ENCODE results near the gene IPO4. TPM values are rescaled to one million over a fixed set of nuclear protein-coding genes. Genes with fewer than 3 reads are reported as not detected.

The IPO4 gene
- total and polyA plus RNA-seq, 4 donors: 13.6 to 32.9 (median 23.0) TPM

- no peak for TF ChIP-seq EGR1 (IDR thresholded peaks at IDR 0.05; ENCODE audit: low read depth in 2 of 2)
- TF ChIP-seq HNF4A (conservative IDR thresholded peaks at IDR 0.05): no peak
- TF ChIP-seq MAX (IDR thresholded peaks at IDR 0.05): no peak
- TF ChIP-seq ATF3 (IDR thresholded peaks at IDR 0.05): no peak
- no peak for TF ChIP-seq NR2F2 (IDR thresholded peaks at IDR 0.05)
- no peak for TF ChIP-seq TAF1 (conservative IDR thresholded peaks at IDR 0.05)
- no peak for TF ChIP-seq JUND (IDR thresholded peaks at IDR 0.05)
- TF ChIP-seq GABPA (IDR thresholded peaks at IDR 0.05 in 1 of 2, conservative IDR thresholded peaks at IDR 0.05 in 1 of 2): no peak
- TF ChIP-seq YY1 (IDR thresholded peaks at IDR 0.05): no peak
- no peak for TF ChIP-seq FOXA1 (IDR thresholded peaks at IDR 0.05)
- TF ChIP-seq ZBTB33 (IDR thresholded peaks at IDR 0.05): no peak
- no peak for TF ChIP-seq HNF4G (IDR thresholded peaks at IDR 0.05)
- TF ChIP-seq RXRA (IDR thresholded peaks at IDR 0.05): no peak
- TF ChIP-seq SP1 (IDR thresholded peaks at IDR 0.05): no peak
- TF ChIP-seq RAD21 (IDR thresholded peaks at IDR 0.05): no peak
Observed at GRCh38 chr14:24213866-24214662, 25.4 kb upstream of the IPO4 start.

GRCh38 chr14:24212924-24213865 lies 24.6 kb upstream of the IPO4 start, which contains the start of gene CHMP4A:
CHMP4A (minus strand) TSS chr14:24213488; CDS start chr14:24213439, 49 bp downstream.
- peaks cover 0 to 23% (median 8%) of the 10 kb centered on the region in 4 donors for H3K4me1 ChIP-seq (ENCODE audit: control insufficient read depth in 4 of 4, insufficient read depth in 4 of 4, low read length in 3 of 4)
- peak within 1 kb of the TSS; percentile 90 to 91 for H3K27ac ChIP-seq (ENCODE audit: low read depth in 1 of 2, low read length in 2 of 2)
- H3K4me3 ChIP-seq (ENCODE audit: low read depth in 1 of 3, low read length in 3 of 3): peak within 1 kb of the TSS; percentile 67 to 84 (median 69)
- no peaks in the 10 kb centered on the region for H3K9me3 ChIP-seq (ENCODE audit: control insufficient read depth in 4 of 4, low read length in 3 of 4)
- H3K27me3 ChIP-seq (ENCODE audit: control insufficient read depth in 4 of 4, insufficient read depth in 4 of 4, low read length in 3 of 4): no peaks in the 10 kb centered on the region
- peak within 1 kb of the TSS; percentile 57 to 68 for H3K9ac ChIP-seq (ENCODE audit: low read depth in 1 of 2, low read length in 2 of 2)
- WGBS: 4% methylated on average over 53 of the region's 53 CpGs
- DNase-seq (ENCODE audit: low spot score): peak; percentile 87
- peaks cover 7 to 24% (median 16%) of the 10 kb centered on the region in 4 donors for H3K36me3 ChIP-seq (ENCODE audit: control insufficient read depth in 4 of 4, insufficient read depth in 3 of 4, low read depth in 1 of 4, low read length in 3 of 4)
- peak; percentile 87 for TF ChIP-seq ZBTB33 (IDR thresholded peaks at IDR 0.05)
- TF ChIP-seq MAX (IDR thresholded peaks at IDR 0.05): no peak
- no peak for TF ChIP-seq HNF4G (IDR thresholded peaks at IDR 0.05)
- TF ChIP-seq SP1 (IDR thresholded peaks at IDR 0.05): peak; percentile 58
- no peak for TF ChIP-seq FOXA2 (IDR thresholded peaks at IDR 0.05)
- TF ChIP-seq JUND (IDR thresholded peaks at IDR 0.05): no peak
- TF ChIP-seq GABPA (IDR thresholded peaks at IDR 0.05 in 1 of 2, conservative IDR thresholded peaks at IDR 0.05 in 1 of 2): peak in 1 of 2 donors; percentile 78
- peak; percentile 56 for TF ChIP-seq ATF3 (IDR thresholded peaks at IDR 0.05)
- TF ChIP-seq EGR1 (IDR thresholded peaks at IDR 0.05; ENCODE audit: low read depth in 2 of 2): no peak
- TF ChIP-seq TAF1 (conservative IDR thresholded peaks at IDR 0.05): no peak
- peak; percentile 90 for TF ChIP-seq YY1 (IDR thresholded peaks at IDR 0.05)
- no peak for TF ChIP-seq NR2F2 (IDR thresholded peaks at IDR 0.05)
- peak; percentile 18 for TF ChIP-seq REST (IDR thresholded peaks at IDR 0.05)
- TF ChIP-seq FOXA1 (IDR thresholded peaks at IDR 0.05): no peak
- no peak for TF ChIP-seq RXRA (IDR thresholded peaks at IDR 0.05)
- TF ChIP-seq HNF4A (conservative IDR thresholded peaks at IDR 0.05): peak in 1 of 2 donors; percentile 15
- peak in 1 of 2 donors; percentile 34 for TF ChIP-seq RAD21 (IDR thresholded peaks at IDR 0.05)

More at GRCh38 chr14:24213866-24214662, 25.4 kb upstream of the IPO4 start:
- Histone ChIP-seq H3K36me3 (ENCODE audit: control insufficient read depth in 4 of 4, insufficient read depth in 3 of 4, low read depth in 1 of 4, low read length in 3 of 4) (peaks cover 6 to 23% (median 16%) of the 10 kb centered on the region in 4 donors), H3K9me3 (ENCODE audit: control insufficient read depth in 4 of 4, low read length in 3 of 4) (no peaks in the 10 kb centered on the region), H3K4me3 (ENCODE audit: low read depth in 1 of 3, low read length in 3 of 3) (no peak overlapping the region), H3K27ac (ENCODE audit: low read depth in 1 of 2, low read length in 2 of 2) (peak overlapping the region; percentile 90 to 91), H3K27me3 (ENCODE audit: control insufficient read depth in 4 of 4, insufficient read depth in 4 of 4, low read length in 3 of 4) (no peaks in the 10 kb centered on the region), H3K9ac (ENCODE audit: low read depth in 1 of 2, low read length in 2 of 2) (peak overlapping the region in 1 of 2 donors; percentile 26), H3K4me1 (ENCODE audit: control insufficient read depth in 4 of 4, insufficient read depth in 4 of 4, low read length in 3 of 4) (peaks cover 0 to 23% (median 8%) of the 10 kb centered on the region in 4 donors)
- DNase-seq (ENCODE audit: low spot score): no peak
- WGBS: 95% methylated on average over 7 of the region's 7 CpGs

Data from liver (tissue), 9 donors.